K562 (cell line): ENCODE results near the gene IMPACT. TPM values are rescaled to one million over a fixed set of nuclear protein-coding genes. Genes with fewer than 3 reads are reported as not detected.
A peak's percentile ranks its signal among the peaks of the same experiment; 100 is the strongest.

Experiments
- PML ChIP-seq: IDR thresholded peaks from 2 replicates; pipeline ENCODE4 v1.6.1; 2012; ENCODE audit warnings: low read length, inconsistent platforms
- RBFOX2 ChIP-seq: fragments of 200-400 bp; formaldehyde crosslinking; IDR thresholded peaks from 2 replicates; pipeline ENCODE4 v1.6.1; 2017; ENCODE audit warnings: low read depth, mild to moderate bottlenecking, low read length, moderate library complexity
- TCFL5 ChIP-seq: fragments of 250-450 bp; sonication (Bioruptor Pico); conservative IDR thresholded peaks from 2 replicates; pipeline ENCODE4 v1.6.1; 2021; ENCODE audit warnings: mild to moderate bottlenecking, moderate library complexity, matching md5 sums
- YY1 ChIP-seq, 3 experiments: IDR thresholded peaks; 2 replicates each; pipeline ENCODE4 v1.6.1; 2011; ENCODE audit warnings: low read length in 2 of 3, mild to moderate bottlenecking in 2 of 3, moderate library complexity in 2 of 3, borderline replicate concordance in 1 of 3, control low read depth in 1 of 3, low read depth in 1 of 3; ENCODE audit not compliant: insufficient read depth in 3 of 3, insufficient replicate concordance in 2 of 3, control insufficient read depth in 1 of 3, insufficient read length in 1 of 3; ENCODE audit errors: extremely low read depth in 1 of 3
- ZBTB26 ChIP-seq: fragments of 450-650 bp; formaldehyde crosslinking; IDR thresholded peaks from 2 replicates; pipeline ENCODE4 v1.4.0; 2022; ENCODE audit warnings: missing genetic modification characterization
- ZNF57 ChIP-seq: fragments of 450-650 bp; formaldehyde crosslinking; IDR thresholded peaks from 2 replicates; pipeline ENCODE4 v1.4.0; 2020; ENCODE audit warnings: mild to moderate bottlenecking, moderate library complexity
- polyA plus RNA-seq, 8 experiments: library from polyadenylated mRNA; depleted of rRNA in 4 of 8; stranded (reverse) in 5 of 8; unstranded in 3 of 8; fragments of >200 nt; fragmentation: Nextera tagmentation in 2 of 8; fragmentation: Illumina TruSeq in 1 of 8; extraction: Ambion mirVana in 2 of 8; extraction: Trizol in 1 of 8; gene quantifications; 2 replicates each; pipeline versions ENCODE4 v1.2.1 to v1.2.3, GENCODE V29; 2011 to 2014; ENCODE audit warnings: inconsistent platforms in 1 of 8, missing spikeins in 1 of 8
- total RNA-seq, 7 experiments: library from RNA; depleted of rRNA in 6 of 7; stranded (reverse); fragments of >200 nt in 6 of 7; fragmentation: Illumina TruSeq in 2 of 7; extraction: Trizol in 2 of 7; gene quantifications; 2 replicates each; pipeline versions ENCODE4 v1.2.1 to v1.2.3, GENCODE V29; 2011 to 2021; ENCODE audit warnings: low replicate concordance in 1 of 7
- TF ChIP-seq, protein P1 (sequence below): fragments of 450-650 bp; IDR thresholded peaks from 2 replicates; pipeline ENCODE4 v1.6.1; 2016; ENCODE audit warnings: mild to moderate bottlenecking, moderate library complexity
- TF ChIP-seq, protein P2 (sequence below): sonication (generic); formaldehyde crosslinking; IDR thresholded peaks from 2 replicates; pipeline ENCODE4 v1.8.1; 2023; ENCODE audit warnings: mild to moderate bottlenecking, missing genetic modification reagents
- TF ChIP-seq, protein P3 (sequence below): sonication (generic); formaldehyde crosslinking; IDR thresholded peaks from 2 replicates; pipeline ENCODE4 v1.8.0; 2022; ENCODE audit warnings: mild to moderate bottlenecking, missing genetic modification reagents

Gene IMPACT
- total and polyA plus RNA-seq, 9 of the 15 experiments (the other 6 are each of a cell fraction or from before 2014, with no cell fraction given) = 4.7 to 7.6 (median 5.8) TPM

- TF ChIP-seq, protein P1, sequence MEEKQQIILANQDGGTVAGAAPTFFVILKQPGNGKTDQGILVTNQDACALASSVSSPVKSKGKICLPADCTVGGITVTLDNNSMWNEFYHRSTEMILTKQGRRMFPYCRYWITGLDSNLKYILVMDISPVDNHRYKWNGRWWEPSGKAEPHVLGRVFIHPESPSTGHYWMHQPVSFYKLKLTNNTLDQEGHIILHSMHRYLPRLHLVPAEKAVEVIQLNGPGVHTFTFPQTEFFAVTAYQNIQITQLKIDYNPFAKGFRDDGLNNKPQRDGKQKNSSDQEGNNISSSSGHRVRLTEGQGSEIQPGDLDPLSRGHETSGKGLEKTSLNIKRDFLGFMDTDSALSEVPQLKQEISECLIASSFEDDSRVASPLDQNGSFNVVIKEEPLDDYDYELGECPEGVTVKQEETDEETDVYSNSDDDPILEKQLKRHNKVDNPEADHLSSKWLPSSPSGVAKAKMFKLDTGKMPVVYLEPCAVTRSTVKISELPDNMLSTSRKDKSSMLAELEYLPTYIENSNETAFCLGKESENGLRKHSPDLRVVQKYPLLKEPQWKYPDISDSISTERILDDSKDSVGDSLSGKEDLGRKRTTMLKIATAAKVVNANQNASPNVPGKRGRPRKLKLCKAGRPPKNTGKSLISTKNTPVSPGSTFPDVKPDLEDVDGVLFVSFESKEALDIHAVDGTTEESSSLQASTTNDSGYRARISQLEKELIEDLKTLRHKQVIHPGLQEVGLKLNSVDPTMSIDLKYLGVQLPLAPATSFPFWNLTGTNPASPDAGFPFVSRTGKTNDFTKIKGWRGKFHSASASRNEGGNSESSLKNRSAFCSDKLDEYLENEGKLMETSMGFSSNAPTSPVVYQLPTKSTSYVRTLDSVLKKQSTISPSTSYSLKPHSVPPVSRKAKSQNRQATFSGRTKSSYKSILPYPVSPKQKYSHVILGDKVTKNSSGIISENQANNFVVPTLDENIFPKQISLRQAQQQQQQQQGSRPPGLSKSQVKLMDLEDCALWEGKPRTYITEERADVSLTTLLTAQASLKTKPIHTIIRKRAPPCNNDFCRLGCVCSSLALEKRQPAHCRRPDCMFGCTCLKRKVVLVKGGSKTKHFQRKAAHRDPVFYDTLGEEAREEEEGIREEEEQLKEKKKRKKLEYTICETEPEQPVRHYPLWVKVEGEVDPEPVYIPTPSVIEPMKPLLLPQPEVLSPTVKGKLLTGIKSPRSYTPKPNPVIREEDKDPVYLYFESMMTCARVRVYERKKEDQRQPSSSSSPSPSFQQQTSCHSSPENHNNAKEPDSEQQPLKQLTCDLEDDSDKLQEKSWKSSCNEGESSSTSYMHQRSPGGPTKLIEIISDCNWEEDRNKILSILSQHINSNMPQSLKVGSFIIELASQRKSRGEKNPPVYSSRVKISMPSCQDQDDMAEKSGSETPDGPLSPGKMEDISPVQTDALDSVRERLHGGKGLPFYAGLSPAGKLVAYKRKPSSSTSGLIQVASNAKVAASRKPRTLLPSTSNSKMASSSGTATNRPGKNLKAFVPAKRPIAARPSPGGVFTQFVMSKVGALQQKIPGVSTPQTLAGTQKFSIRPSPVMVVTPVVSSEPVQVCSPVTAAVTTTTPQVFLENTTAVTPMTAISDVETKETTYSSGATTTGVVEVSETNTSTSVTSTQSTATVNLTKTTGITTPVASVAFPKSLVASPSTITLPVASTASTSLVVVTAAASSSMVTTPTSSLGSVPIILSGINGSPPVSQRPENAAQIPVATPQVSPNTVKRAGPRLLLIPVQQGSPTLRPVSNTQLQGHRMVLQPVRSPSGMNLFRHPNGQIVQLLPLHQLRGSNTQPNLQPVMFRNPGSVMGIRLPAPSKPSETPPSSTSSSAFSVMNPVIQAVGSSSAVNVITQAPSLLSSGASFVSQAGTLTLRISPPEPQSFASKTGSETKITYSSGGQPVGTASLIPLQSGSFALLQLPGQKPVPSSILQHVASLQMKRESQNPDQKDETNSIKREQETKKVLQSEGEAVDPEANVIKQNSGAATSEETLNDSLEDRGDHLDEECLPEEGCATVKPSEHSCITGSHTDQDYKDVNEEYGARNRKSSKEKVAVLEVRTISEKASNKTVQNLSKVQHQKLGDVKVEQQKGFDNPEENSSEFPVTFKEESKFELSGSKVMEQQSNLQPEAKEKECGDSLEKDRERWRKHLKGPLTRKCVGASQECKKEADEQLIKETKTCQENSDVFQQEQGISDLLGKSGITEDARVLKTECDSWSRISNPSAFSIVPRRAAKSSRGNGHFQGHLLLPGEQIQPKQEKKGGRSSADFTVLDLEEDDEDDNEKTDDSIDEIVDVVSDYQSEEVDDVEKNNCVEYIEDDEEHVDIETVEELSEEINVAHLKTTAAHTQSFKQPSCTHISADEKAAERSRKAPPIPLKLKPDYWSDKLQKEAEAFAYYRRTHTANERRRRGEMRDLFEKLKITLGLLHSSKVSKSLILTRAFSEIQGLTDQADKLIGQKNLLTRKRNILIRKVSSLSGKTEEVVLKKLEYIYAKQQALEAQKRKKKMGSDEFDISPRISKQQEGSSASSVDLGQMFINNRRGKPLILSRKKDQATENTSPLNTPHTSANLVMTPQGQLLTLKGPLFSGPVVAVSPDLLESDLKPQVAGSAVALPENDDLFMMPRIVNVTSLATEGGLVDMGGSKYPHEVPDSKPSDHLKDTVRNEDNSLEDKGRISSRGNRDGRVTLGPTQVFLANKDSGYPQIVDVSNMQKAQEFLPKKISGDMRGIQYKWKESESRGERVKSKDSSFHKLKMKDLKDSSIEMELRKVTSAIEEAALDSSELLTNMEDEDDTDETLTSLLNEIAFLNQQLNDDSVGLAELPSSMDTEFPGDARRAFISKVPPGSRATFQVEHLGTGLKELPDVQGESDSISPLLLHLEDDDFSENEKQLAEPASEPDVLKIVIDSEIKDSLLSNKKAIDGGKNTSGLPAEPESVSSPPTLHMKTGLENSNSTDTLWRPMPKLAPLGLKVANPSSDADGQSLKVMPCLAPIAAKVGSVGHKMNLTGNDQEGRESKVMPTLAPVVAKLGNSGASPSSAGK = peak; percentile 85
- TF ChIP-seq YY1 (IDR thresholded peaks at IDR 0.05; ENCODE audit: borderline replicate concordance in 1 of 3, control insufficient read depth in 1 of 3, extremely low read depth in 1 of 3, insufficient read depth in 3 of 3, insufficient read length in 1 of 3, insufficient replicate concordance in 2 of 3, low read depth in 1 of 3, low read length in 2 of 3) = peak in 2 of 3 experiments; percentile 11 to 40
- TF ChIP-seq TCFL5 = peak; percentile 50; the same call in 1 of the 2 replicates
- peak; percentile 83 for TF ChIP-seq ZNF57 (CRISPR knock-in tag)
- TF ChIP-seq RBFOX2 = peak; percentile 96
- TF ChIP-seq ZBTB26 = peak; percentile 82; the same call in 1 of the 2 replicates
- TF ChIP-seq, protein P2, sequence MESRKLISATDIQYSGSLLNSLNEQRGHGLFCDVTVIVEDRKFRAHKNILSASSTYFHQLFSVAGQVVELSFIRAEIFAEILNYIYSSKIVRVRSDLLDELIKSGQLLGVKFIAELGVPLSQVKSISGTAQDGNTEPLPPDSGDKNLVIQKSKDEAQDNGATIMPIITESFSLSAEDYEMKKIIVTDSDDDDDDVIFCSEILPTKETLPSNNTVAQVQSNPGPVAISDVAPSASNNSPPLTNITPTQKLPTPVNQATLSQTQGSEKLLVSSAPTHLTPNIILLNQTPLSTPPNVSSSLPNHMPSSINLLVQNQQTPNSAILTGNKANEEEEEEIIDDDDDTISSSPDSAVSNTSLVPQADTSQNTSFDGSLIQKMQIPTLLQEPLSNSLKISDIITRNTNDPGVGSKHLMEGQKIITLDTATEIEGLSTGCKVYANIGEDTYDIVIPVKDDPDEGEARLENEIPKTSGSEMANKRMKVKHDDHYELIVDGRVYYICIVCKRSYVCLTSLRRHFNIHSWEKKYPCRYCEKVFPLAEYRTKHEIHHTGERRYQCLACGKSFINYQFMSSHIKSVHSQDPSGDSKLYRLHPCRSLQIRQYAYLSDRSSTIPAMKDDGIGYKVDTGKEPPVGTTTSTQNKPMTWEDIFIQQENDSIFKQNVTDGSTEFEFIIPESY (CRISPR knock-in tag) = peak; percentile 64
- TF ChIP-seq, protein P3, sequence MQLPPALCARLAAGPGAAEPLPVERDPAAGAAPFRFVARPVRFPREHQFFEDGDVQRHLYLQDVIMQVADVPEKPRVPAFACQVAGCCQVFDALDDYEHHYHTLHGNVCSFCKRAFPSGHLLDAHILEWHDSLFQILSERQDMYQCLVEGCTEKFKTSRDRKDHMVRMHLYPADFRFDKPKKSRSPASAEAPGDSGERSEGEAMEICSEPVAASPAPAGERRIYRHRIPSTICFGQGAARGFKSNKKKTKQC = peak; percentile 39; the same call in 1 of the 2 replicates
- no peak for TF ChIP-seq PML
These were observed at the start of gene IMPACT (continued) for GRCh38 chr18:24426398-24427294.
